Liver (tissue), 9 donors: ENCODE results near the gene NEMF. TPM values are rescaled to one million over a fixed set of nuclear protein-coding genes. Genes with fewer than 3 reads are reported as not detected.

ENCODE experiments used
- DNase-seq: peaks from one replicate; pipeline ENCODE4 v3.0.0-alpha.2; 2017; ENCODE audit warnings: low spot score
- H3K27ac ChIP-seq, 2 donors: one replicate each; pipeline ENCODE4 v1.7.0; 2013; ENCODE audit warnings: inconsistent platforms in 2 of 2, low read length in 2 of 2, control low read depth in 1 of 2, low read depth in 1 of 2, mild to moderate bottlenecking in 1 of 2
- H3K27me3 ChIP-seq, 4 donors: one replicate each; pipeline versions ENCODE4 v1.6.1 to v1.7.0; 2013; ENCODE audit warnings: low read length in 3 of 4, inconsistent platforms in 1 of 4, mild to moderate bottlenecking in 1 of 4, moderate library complexity in 1 of 4; ENCODE audit not compliant: control insufficient read depth in 4 of 4, insufficient read depth in 4 of 4
- H3K36me3 ChIP-seq, 4 donors: one replicate each; pipeline versions ENCODE4 v1.6.1 to v1.7.0; 2013; ENCODE audit warnings: low read length in 3 of 4, mild to moderate bottlenecking in 3 of 4, low read depth in 1 of 4, moderate library complexity in 1 of 4; ENCODE audit not compliant: control insufficient read depth in 4 of 4, insufficient read depth in 3 of 4
- H3K4me1 ChIP-seq, 4 donors: one replicate each; pipeline versions ENCODE4 v1.6.1 to v1.7.0; 2013; ENCODE audit warnings: low read length in 3 of 4, mild to moderate bottlenecking in 3 of 4, moderate library complexity in 1 of 4; ENCODE audit not compliant: control insufficient read depth in 4 of 4, insufficient read depth in 4 of 4
- H3K4me3 ChIP-seq, 3 donors: one replicate each; pipeline versions ENCODE4 v1.6.1 to v1.7.0; 2013; ENCODE audit warnings: low read length in 3 of 3, control low read depth in 1 of 3, low read depth in 1 of 3, mild to moderate bottlenecking in 1 of 3
- H3K9ac ChIP-seq, 2 donors: one replicate each; pipeline ENCODE4 v1.7.0; 2013; ENCODE audit warnings: low read length in 2 of 2, mild to moderate bottlenecking in 2 of 2, moderate library complexity in 2 of 2, control low read depth in 1 of 2, low read depth in 1 of 2
- H3K9me3 ChIP-seq, 4 donors: one replicate each; pipeline versions ENCODE4 v1.6.1 to v1.7.0; 2013; ENCODE audit warnings: low read length in 3 of 4; ENCODE audit not compliant: control insufficient read depth in 4 of 4
- EGR1 ChIP-seq, 2 donors: IDR thresholded peaks; 2 replicates each; pipeline ENCODE4 v1.6.1; 2016 to 2018; ENCODE audit warnings: antibody characterized with exemption in 2 of 2, low read depth in 2 of 2
- FOXA1 ChIP-seq: IDR thresholded peaks from 2 replicates; pipeline ENCODE4 v1.6.1; 2016; ENCODE audit warnings: antibody characterized with exemption
- FOXA2 ChIP-seq: IDR thresholded peaks from 2 replicates; pipeline ENCODE4 v1.6.1; 2016; ENCODE audit warnings: antibody characterized with exemption
- GABPA ChIP-seq, 2 donors: IDR thresholded peaks in 1 of 2; conservative IDR thresholded peaks in 1 of 2; 2 replicates each; pipeline ENCODE4 v1.6.1; 2016; ENCODE audit warnings: antibody characterized with exemption in 2 of 2, mild to moderate bottlenecking in 1 of 2, moderate library complexity in 1 of 2
- HNF4A ChIP-seq, 2 donors: conservative IDR thresholded peaks; 2 replicates each; pipeline ENCODE4 v1.6.1; 2016; ENCODE audit warnings: antibody characterized with exemption in 2 of 2, mild to moderate bottlenecking in 2 of 2
- HNF4G ChIP-seq: IDR thresholded peaks from 2 replicates; pipeline ENCODE4 v1.6.1; 2016; ENCODE audit warnings: antibody characterized with exemption
- JUND ChIP-seq, 2 donors: IDR thresholded peaks; 2 replicates each; pipeline ENCODE4 v1.6.1; 2016; ENCODE audit warnings: antibody characterized with exemption in 2 of 2
- NR2F2 ChIP-seq: IDR thresholded peaks from 2 replicates; pipeline ENCODE4 v1.6.1; 2016; ENCODE audit warnings: antibody characterized with exemption
- RAD21 ChIP-seq, 2 donors: IDR thresholded peaks; 2 replicates each; pipeline ENCODE4 v1.6.1; 2016; ENCODE audit warnings: antibody characterized with exemption in 2 of 2, mild to moderate bottlenecking in 2 of 2
- RXRA ChIP-seq, 2 donors: IDR thresholded peaks; 2 replicates each; pipeline ENCODE4 v1.6.1; 2017 to 2018; ENCODE audit warnings: antibody characterized with exemption in 2 of 2, mild to moderate bottlenecking in 1 of 2
- SP1 ChIP-seq: IDR thresholded peaks from 2 replicates; pipeline ENCODE4 v1.6.1; 2018; ENCODE audit warnings: antibody characterized with exemption, mild to moderate bottlenecking
- TAF1 ChIP-seq: conservative IDR thresholded peaks from 2 replicates; pipeline ENCODE4 v1.6.1; 2016; ENCODE audit warnings: antibody characterized with exemption, mild to moderate bottlenecking
- YY1 ChIP-seq: IDR thresholded peaks from 2 replicates; pipeline ENCODE4 v1.6.1; 2016; ENCODE audit warnings: antibody characterized with exemption, mild to moderate bottlenecking
- WGBS: extraction: QIAGEN DNeasy Blood & Tissue Kit; methylation state at CpG from one replicate; pipeline ENCODE4 v1.1.7; 2013; 5-methylcytosine and 5-hydroxymethylcytosine counted together
- polyA plus RNA-seq, 2 donors: library from polyadenylated mRNA; stranded (reverse) in 1 of 2; unstranded in 1 of 2; fragments of 200-250 nt in 1 of 2; fragments of >200 nt in 1 of 2; fragmentation: Nextera tagmentation in 1 of 2; extraction: Ambion mirVana in 1 of 2; gene quantifications; one replicate each; pipeline versions ENCODE4 v1.2.1 to v1.2.3, GENCODE V29; 2013 to 2015
- total RNA-seq, 2 donors: library from RNA; depleted of rRNA; stranded (reverse); fragments of >200 nt; gene quantifications; one replicate each; pipeline ENCODE4 v1.2.3, GENCODE V29; 2014
- TF ChIP-seq, protein P1 (sequence below): IDR thresholded peaks from 2 replicates; pipeline ENCODE4 v1.6.1; 2016; ENCODE audit warnings: antibody characterized with exemption, mild to moderate bottlenecking
- TF ChIP-seq, protein P2 (sequence below): IDR thresholded peaks from 2 replicates; pipeline ENCODE4 v1.6.1; 2016; ENCODE audit warnings: antibody characterized with exemption
- TF ChIP-seq, protein P3 (sequence below): IDR thresholded peaks from 2 replicates; pipeline ENCODE4 v1.6.1; 2016; ENCODE audit warnings: antibody characterized with exemption
- TF ChIP-seq, protein P4 (sequence below): IDR thresholded peaks from 2 replicates; pipeline ENCODE4 v1.6.1; 2016; ENCODE audit warnings: antibody characterized with exemption
- TF ChIP-seq, protein P5 (sequence below): fragments of 150-350 bp; IDR thresholded peaks from 2 replicates; pipeline ENCODE4 v1.5.1; 2017; ENCODE audit warnings: improper control_type of control experiment, low read depth, low read length; ENCODE audit not compliant: missing input control
- donor health status: healthy.
- donor health status: healthy.
- donor health status: healthy.
- donor health status: healthy.
- donor health status: healthy.

NEMF gene
- total and polyA plus RNA-seq, 4 donors, result 7.9 to 37.2 (median 31.1) TPM

DNA sequence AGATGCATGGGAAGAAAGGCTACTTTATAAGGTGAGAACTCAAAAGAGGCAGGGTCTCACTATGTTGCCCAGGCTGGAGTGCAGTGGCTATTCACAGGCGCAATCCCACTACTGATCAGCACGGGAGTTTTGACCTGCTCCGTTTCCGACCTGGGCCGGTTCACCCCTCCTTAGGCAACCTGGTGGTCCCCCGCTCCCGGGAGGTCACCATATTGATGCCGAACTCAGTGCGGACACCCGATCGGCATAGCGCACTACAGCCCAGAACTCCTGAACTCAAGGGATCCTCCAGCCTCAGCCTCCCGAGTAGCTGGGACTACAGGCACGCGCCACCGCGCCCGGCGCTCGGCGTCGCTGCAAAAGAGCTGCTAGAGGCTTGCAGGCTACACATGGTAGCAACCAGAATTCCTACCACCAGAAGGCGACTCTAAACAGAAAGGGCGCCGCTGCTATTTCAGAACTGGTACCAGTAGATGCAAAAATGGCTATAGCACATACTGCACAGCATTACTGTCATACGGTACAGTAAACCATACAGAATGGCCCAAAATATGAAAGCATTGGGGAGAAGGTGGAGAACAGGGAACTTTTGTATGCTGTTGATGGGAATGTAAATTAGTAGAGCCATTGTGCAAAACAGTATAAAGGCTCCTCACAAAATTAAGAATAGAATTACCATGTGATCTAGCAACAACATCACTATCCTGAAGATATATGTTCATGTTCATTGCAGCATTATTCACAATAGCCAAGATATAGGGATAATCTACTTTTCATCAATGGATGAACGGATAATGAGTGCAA, 1.2 kb upstream of the NEMF start:
- Histone ChIP-seq H3K9me3 (no peaks in the 10 kb centered on the region), H3K9ac (no peak overlapping the region), H3K4me3 (peak overlapping the region in 2 of 3 donors; percentile 20 to 58), H3K27me3 (no peaks in the 10 kb centered on the region), H3K36me3 (peaks cover 0 to 13% (median 9%) of the 10 kb centered on the region in 4 donors), H3K4me1 (peaks cover 0 to 25% (median 17%) of the 10 kb centered on the region in 4 donors), H3K27ac (peak overlapping the region in 1 of 2 donors; percentile 40)
- WGBS, result 21% methylated on average over 27 of the region's 27 CpGs
- DNase-seq, result peak; percentile 68
- TF ChIP-seq TAF1 (no peak), FOXA2 (no peak), RXRA (IDR thresholded peaks at IDR 0.05) (peak in 1 of 2 donors; percentile 35), FOXA1 (no peak), EGR1 (IDR thresholded peaks at IDR 0.05; ENCODE audit: low read depth in 2 of 2) (no peak), JUND (IDR thresholded peaks at IDR 0.05) (no peak), GABPA (IDR thresholded peaks at IDR 0.05 in 1 of 2, conservative IDR thresholded peaks at IDR 0.05 in 1 of 2) (no peak), HNF4A (conservative IDR thresholded peaks at IDR 0.05) (peak in 1 of 2 donors; percentile 9), RAD21 (IDR thresholded peaks at IDR 0.05) (peak; percentile 78 to 87), SP1 (peak; percentile 35), YY1 (peak; percentile 45), HNF4G (no peak), NR2F2 (no peak)
- TF ChIP-seq, protein P1, sequence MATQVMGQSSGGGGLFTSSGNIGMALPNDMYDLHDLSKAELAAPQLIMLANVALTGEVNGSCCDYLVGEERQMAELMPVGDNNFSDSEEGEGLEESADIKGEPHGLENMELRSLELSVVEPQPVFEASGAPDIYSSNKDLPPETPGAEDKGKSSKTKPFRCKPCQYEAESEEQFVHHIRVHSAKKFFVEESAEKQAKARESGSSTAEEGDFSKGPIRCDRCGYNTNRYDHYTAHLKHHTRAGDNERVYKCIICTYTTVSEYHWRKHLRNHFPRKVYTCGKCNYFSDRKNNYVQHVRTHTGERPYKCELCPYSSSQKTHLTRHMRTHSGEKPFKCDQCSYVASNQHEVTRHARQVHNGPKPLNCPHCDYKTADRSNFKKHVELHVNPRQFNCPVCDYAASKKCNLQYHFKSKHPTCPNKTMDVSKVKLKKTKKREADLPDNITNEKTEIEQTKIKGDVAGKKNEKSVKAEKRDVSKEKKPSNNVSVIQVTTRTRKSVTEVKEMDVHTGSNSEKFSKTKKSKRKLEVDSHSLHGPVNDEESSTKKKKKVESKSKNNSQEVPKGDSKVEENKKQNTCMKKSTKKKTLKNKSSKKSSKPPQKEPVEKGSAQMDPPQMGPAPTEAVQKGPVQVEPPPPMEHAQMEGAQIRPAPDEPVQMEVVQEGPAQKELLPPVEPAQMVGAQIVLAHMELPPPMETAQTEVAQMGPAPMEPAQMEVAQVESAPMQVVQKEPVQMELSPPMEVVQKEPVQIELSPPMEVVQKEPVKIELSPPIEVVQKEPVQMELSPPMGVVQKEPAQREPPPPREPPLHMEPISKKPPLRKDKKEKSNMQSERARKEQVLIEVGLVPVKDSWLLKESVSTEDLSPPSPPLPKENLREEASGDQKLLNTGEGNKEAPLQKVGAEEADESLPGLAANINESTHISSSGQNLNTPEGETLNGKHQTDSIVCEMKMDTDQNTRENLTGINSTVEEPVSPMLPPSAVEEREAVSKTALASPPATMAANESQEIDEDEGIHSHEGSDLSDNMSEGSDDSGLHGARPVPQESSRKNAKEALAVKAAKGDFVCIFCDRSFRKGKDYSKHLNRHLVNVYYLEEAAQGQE, result no peak
- TF ChIP-seq, protein P2, sequence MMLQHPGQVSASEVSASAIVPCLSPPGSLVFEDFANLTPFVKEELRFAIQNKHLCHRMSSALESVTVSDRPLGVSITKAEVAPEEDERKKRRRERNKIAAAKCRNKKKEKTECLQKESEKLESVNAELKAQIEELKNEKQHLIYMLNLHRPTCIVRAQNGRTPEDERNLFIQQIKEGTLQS, result no peak
- TF ChIP-seq, protein P3, sequence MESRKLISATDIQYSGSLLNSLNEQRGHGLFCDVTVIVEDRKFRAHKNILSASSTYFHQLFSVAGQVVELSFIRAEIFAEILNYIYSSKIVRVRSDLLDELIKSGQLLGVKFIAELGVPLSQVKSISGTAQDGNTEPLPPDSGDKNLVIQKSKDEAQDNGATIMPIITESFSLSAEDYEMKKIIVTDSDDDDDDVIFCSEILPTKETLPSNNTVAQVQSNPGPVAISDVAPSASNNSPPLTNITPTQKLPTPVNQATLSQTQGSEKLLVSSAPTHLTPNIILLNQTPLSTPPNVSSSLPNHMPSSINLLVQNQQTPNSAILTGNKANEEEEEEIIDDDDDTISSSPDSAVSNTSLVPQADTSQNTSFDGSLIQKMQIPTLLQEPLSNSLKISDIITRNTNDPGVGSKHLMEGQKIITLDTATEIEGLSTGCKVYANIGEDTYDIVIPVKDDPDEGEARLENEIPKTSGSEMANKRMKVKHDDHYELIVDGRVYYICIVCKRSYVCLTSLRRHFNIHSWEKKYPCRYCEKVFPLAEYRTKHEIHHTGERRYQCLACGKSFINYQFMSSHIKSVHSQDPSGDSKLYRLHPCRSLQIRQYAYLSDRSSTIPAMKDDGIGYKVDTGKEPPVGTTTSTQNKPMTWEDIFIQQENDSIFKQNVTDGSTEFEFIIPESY, result no peak
- TF ChIP-seq, protein P4, sequence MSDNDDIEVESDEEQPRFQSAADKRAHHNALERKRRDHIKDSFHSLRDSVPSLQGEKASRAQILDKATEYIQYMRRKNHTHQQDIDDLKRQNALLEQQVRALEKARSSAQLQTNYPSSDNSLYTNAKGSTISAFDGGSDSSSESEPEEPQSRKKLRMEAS, result peak; percentile 69
- TF ChIP-seq, protein P5, sequence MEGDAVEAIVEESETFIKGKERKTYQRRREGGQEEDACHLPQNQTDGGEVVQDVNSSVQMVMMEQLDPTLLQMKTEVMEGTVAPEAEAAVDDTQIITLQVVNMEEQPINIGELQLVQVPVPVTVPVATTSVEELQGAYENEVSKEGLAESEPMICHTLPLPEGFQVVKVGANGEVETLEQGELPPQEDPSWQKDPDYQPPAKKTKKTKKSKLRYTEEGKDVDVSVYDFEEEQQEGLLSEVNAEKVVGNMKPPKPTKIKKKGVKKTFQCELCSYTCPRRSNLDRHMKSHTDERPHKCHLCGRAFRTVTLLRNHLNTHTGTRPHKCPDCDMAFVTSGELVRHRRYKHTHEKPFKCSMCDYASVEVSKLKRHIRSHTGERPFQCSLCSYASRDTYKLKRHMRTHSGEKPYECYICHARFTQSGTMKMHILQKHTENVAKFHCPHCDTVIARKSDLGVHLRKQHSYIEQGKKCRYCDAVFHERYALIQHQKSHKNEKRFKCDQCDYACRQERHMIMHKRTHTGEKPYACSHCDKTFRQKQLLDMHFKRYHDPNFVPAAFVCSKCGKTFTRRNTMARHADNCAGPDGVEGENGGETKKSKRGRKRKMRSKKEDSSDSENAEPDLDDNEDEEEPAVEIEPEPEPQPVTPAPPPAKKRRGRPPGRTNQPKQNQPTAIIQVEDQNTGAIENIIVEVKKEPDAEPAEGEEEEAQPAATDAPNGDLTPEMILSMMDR, result peak; percentile 76
